ENCODE data around the gene PLEKHD1. TPM values are rescaled to one million over a fixed set of nuclear protein-coding genes. Genes with fewer than 3 reads are reported as not detected.

Gene PLEKHD1
- total and polyA plus RNA-seq, 2 of the 8 experiments (the other 6 are each of a cell fraction or from before 2014, with no cell fraction given), result 0.24 to 0.48 TPM

GRCh38 chr14:69572030-69572840 lies 87.7 kb downstream of the PLEKHD1 start (continued):
- TF ChIP-seq ATF2 (IDR thresholded peaks at IDR 0.05; ENCODE audit: low read length) (no peak), SIX5 (IDR thresholded peaks at IDR 0.05; ENCODE audit: low read depth, low read length) (no peak), TBP (IDR thresholded peaks at IDR 0.05; ENCODE audit: low read depth, low read length) (no peak), POLR2A (IDR thresholded peaks at IDR 0.05; ENCODE audit: control extremely low read depth in 1 of 2, low read depth in 2 of 2, low read length in 2 of 2) (no peak), TCF12 (IDR thresholded peaks at IDR 0.05; ENCODE audit: low read depth, low read length) (no peak), ZNF274 (IDR thresholded peaks at IDR 0.05; ENCODE audit: borderline replicate concordance, extremely low read depth, low read length) (no peak), CEBPB (IDR thresholded peaks at IDR 0.05; ENCODE audit: low read depth, low read length) (no peak), CREB1 (IDR thresholded peaks at IDR 0.05) (no peak), KDM1A (IDR thresholded peaks at IDR 0.05; ENCODE audit: borderline replicate concordance, low read length) (no peak), MAFK (IDR thresholded peaks at IDR 0.05; ENCODE audit: low read depth, low read length) (no peak), CBX8 (IDR thresholded peaks at IDR 0.05; ENCODE audit: borderline replicate concordance, low read depth, low read length) (no peak), POLR2AphosphoS5 (IDR thresholded peaks at IDR 0.05; ENCODE audit: low read depth, low read length) (no peak), GABPA (IDR thresholded peaks at IDR 0.05; ENCODE audit: borderline replicate concordance, insufficient read depth, low read length) (0 out of 2 replicates have a peak, but pooled peaks have one; percentile 16)
